ENCODE measurements around the gene TCF7L2.

DNA sequence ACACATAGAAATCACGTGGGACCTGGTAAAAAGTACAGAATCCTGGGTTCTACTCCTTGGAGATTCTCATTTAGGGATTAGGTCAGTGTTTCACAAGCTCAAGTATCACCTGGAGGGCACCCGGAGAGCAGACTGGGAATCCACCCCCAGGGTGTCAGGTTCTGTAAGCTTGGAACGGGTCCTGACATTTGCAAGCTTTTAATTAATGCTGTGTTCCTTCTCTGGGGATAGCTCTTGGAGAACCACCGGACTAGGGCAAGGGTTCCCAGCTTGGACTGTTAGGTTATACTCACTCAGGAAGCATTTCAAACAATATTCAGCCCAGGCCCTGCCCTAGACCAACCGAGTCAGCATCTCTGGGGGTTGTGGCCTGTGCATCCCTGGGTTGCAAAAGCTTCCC, 23.0 kb downstream of the TCF7L2 start:
- TF ChIP-seq, protein P1, sequence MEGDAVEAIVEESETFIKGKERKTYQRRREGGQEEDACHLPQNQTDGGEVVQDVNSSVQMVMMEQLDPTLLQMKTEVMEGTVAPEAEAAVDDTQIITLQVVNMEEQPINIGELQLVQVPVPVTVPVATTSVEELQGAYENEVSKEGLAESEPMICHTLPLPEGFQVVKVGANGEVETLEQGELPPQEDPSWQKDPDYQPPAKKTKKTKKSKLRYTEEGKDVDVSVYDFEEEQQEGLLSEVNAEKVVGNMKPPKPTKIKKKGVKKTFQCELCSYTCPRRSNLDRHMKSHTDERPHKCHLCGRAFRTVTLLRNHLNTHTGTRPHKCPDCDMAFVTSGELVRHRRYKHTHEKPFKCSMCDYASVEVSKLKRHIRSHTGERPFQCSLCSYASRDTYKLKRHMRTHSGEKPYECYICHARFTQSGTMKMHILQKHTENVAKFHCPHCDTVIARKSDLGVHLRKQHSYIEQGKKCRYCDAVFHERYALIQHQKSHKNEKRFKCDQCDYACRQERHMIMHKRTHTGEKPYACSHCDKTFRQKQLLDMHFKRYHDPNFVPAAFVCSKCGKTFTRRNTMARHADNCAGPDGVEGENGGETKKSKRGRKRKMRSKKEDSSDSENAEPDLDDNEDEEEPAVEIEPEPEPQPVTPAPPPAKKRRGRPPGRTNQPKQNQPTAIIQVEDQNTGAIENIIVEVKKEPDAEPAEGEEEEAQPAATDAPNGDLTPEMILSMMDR (IDR thresholded peaks at IDR 0.05) = no peak
- no peak for TF ChIP-seq POLR2A (IDR thresholded peaks at IDR 0.05)
- no peak for TF ChIP-seq POLR2AphosphoS5 (IDR thresholded peaks at IDR 0.05)
